ENCODE data around the gene PDZK1.
"Not testable (repeated sequence)": the region's sequence is repeated elsewhere in the genome, so short reads cannot be mapped to it uniquely, and the experiment has no call there.

Gene PDZK1

GRCh38 chr1:145641886-145642285 is 65.3 kb downstream of the PDZK1 start:
- not testable (repeated sequence) for DNase-seq

- not testable (repeated sequence) for DNase-seq
Observed at GRCh38 chr1:145636237-145636636, 70.9 kb downstream of the PDZK1 start.

- not testable (repeated sequence) for DNase-seq
Observed at GRCh38 chr1:145622177-145622576, 85.0 kb downstream of the PDZK1 start.
